GM06990 (cell line): ENCODE data around the gene BRPF1.

ENCODE experiments used
- DNase-seq: peaks from one replicate; pipeline ENCODE4 v3.0.0-alpha.2; 2011; ENCODE audit not compliant: insufficient read length; ENCODE audit errors: extremely low read depth
- H3K27me3 ChIP-seq: replicated peaks from 2 replicates; pipeline ENCODE4 v1.6.0; 2011; ENCODE audit warnings: low read length; ENCODE audit not compliant: control insufficient read depth, insufficient read depth
- H3K36me3 ChIP-seq: 2 replicates; pipeline ENCODE4 v1.5.1; 2011; ENCODE audit warnings: low read length; ENCODE audit not compliant: control insufficient read depth, insufficient read depth
- H3K4me3 ChIP-seq: replicated peaks from 2 replicates; pipeline ENCODE4 v1.5.1; 2011; ENCODE audit warnings: low read depth, mild to moderate bottlenecking, control low read depth, low read length
- CTCF ChIP-seq: IDR thresholded peaks from 2 replicates; pipeline ENCODE4 v1.5.1; 2011; ENCODE audit warnings: low read length, control low read depth, mild to moderate bottlenecking, inconsistent platforms; ENCODE audit not compliant: insufficient read depth, poor library complexity, severe bottlenecking

Gene BRPF1

GRCh38 chr3:9686703-9687102, 44.8 kb upstream of the BRPF1 start:
- Histone ChIP-seq H3K36me3 (peaks cover 69% of the 10 kb centered on the region), H3K4me3 (no peak overlapping the region), H3K27me3 (no peaks in the 10 kb centered on the region)
- no peak for TF ChIP-seq CTCF
- DNase-seq: no peak

DNA sequence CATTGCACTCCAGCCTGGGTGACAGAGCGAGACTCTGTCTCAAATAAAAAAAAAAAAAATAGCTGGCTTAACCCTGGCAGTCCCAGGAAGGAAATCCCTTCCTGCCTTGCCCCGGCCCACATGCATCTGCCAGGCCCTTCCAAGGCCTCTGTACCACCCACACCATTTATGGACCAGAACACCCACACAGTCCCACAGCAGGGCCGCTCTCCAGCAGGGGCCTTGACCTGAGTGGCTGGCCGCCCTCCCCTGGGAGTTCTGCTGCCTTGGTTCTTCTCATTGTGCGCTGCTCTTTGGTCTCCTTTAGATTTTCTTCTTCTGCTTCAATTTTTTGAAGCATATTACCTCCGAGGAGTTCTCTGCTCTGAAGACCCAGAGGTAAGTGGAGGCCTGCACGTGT, 44.0 kb upstream of the BRPF1 start:
- Histone ChIP-seq H3K27me3 (no peaks in the 10 kb centered on the region), H3K36me3 (peaks cover 66% of the 10 kb centered on the region), H3K4me3 (no peak overlapping the region)
- TF ChIP-seq CTCF: no peak
- DNase-seq: no peak

DNA sequence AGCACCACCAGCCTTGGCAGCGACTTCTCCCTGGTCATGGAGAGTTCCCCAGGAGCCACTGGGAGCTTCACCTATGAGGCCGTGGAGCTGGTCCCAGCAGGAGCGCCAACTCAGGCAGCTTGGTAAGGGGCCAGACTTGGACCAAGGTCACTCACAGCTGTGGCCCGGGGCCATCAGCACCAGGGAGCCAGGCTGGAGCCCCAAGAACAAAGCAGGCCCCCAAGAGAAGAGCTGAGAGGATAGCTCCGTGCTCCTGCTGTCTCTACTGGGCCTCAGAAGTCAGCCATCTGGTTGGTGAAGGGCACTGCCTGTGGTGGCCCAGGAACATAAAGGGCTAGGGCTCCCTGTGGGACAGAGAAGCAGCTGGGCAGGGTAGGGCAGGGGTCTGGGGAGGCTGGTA, 42.6 kb upstream of the BRPF1 start:
- no peaks in the 10 kb centered on the region for H3K27me3 ChIP-seq
- no peak for TF ChIP-seq CTCF
- H3K36me3 ChIP-seq: peaks cover 64% of the 10 kb centered on the region
- DNase-seq: no peak
- no peak overlapping the region for H3K4me3 ChIP-seq

DNA sequence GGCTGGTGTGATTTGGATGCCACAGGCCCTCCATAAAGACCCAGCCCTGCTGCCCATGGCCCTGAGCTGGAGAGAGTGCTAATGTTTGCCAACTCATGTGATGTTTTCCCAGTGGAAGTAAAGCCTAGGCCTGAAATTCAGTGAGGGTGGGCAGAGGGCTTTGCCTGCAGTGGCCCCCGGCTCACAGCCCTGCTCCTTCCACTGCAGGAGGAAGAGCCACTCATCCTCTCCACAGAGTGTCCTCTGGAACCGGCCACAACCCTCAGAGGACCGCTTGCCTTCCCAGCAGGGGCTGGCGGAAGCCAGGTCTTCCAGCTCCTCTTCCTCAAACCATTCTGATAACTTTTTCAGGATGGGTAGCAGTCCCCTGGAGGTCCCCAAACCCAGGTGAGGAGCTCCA, 41.8 kb upstream of the BRPF1 start:
- Histone ChIP-seq H3K36me3 (peaks cover 62% of the 10 kb centered on the region), H3K27me3 (no peaks in the 10 kb centered on the region), H3K4me3 (no peak overlapping the region)
- DNase-seq: no peak
- TF ChIP-seq CTCF: no peak

DNA sequence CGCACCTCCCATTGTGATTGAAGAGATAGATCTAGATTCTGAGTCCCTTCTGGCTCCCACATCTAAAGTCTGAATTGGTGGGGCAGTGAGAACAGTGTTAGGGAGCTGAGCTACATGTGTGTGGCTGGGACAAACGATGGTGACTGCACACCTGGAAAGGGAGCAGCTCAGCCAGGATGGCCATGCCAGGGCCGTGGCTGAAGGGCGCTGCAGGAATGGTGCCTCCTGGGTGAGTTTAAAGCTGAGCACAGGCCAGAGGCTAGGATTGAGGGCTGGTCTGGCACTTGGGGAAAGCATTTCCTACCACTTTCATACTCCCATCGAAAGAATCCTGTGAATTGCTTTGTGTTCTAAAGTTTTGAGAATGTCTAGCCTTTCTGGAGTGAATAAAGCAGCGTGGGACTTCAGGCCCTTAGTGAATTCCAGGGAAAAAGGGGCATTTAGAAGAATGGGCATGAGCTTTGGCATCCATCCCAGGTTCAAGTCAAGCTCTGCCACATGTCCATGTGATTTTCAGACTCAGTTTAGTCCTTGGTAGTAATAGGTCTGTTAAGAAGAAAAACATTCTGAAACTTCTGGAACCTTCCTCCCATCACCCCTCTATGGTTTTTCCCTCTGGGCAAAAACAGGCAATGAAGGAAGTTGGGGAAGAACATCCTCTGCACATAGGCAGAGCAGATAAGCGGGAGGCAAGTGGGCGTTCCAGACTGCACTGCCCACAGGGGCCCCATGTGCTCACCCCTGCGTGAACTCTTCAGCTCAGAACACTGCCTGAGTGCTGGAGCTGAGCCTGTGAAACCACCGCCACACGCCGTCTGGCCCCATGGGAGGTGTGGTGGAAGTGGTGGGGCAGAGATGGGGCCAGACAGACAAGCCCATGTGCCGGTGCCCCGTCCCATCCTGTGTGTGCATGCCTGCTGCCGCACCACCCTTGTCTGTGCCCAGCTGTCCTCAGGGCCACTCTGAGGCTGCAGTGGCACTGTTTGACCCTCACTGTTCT, 40.8 kb upstream of the BRPF1 start:
- Histone ChIP-seq H3K27me3 (no peaks in the 10 kb centered on the region), H3K36me3 (peaks cover 62% of the 10 kb centered on the region), H3K4me3 (no peak overlapping the region)
- TF ChIP-seq CTCF: no peak
- DNase-seq: peak; percentile 71
